ENCODE measurements around the gene PHOX2B. TPM values are rescaled to one million over a fixed set of nuclear protein-coding genes. Genes with fewer than 3 reads are reported as not detected.
A peak's percentile ranks its signal among the peaks of the same experiment; 100 is the strongest.

Gene PHOX2B
- total and polyA plus RNA-seq, 8 donors = 0.48 to 2.0 TPM; not detected in 6

DNA sequence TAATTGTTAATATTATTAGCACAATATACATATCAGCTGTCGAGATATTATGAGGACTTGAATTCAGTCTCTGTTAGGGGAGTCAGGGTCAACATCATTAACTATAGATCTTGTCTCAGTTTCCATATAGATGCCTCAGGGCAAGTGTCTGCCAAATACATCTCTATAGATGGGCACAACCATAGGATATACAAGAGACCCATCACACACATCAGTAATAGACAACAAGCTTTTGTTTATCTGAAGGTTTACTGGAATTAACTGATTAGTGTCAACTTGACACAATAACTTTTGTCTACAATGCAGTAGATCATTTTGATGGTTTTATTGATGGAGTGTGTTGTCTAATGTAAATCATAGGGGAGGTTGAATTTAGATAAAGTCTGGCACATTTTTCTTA lies 37.1 kb upstream of the PHOX2B start:
- intact Hi-C loops (cut with DNase I; ENCODE audit: low total_unique reads) = no loop called here
- no peak overlapping the region for H3K4me3 ChIP-seq

DNA sequence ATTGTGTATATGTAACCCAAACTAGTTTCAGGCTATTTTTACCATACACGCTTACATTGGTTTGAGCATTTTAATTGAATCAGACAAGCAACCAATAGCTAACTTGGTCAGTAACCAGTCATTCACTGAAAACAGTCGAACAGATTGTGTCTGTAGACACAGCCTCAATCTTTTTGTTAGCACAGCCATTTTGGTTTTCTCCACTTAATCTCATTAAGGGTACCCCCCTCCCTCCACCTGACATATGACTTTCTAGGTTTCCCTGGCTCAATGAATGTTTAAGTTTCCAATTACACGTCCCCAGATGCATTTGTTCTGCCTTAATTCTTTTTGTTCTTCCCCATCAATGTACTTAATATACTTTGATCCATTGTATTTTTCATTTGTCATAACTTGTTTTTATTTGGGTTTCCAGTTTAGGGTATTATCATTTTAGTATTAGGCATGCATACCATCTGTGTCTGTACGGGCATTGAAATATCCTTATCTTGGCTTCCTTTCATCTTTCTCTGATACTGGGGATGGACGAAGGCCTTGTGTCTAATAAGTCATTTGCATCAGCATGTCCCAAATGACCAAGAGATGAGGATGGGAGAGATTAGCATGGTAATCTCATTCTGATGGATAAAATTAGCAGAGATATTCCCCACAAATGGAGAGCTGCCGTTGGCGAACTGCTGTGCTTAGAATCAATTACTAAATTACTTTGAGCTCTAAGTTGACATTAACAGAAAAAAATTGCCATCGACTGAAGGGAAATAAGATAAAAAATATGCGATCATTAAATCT lies 35.9 kb upstream of the PHOX2B start:
- H3K4me1 ChIP-seq = no peaks in the 10 kb centered on the region
- 79 to 83% (median 80%) methylated on average over 9 of the region's 9 CpGs for WGBS, 5 donors
- DNase-seq = peak in 1 of 2 donors; percentile 31
- no peaks in the 10 kb centered on the region for H3K36me3 ChIP-seq
- TF ChIP-seq EP300 (IDR thresholded peaks at IDR 0.05) (no peak), POLR2AphosphoS5 (IDR thresholded peaks at IDR 0.05) (no peak), POLR2A (IDR thresholded peaks at IDR 0.05) (no peak)
- TF ChIP-seq, protein P1, sequence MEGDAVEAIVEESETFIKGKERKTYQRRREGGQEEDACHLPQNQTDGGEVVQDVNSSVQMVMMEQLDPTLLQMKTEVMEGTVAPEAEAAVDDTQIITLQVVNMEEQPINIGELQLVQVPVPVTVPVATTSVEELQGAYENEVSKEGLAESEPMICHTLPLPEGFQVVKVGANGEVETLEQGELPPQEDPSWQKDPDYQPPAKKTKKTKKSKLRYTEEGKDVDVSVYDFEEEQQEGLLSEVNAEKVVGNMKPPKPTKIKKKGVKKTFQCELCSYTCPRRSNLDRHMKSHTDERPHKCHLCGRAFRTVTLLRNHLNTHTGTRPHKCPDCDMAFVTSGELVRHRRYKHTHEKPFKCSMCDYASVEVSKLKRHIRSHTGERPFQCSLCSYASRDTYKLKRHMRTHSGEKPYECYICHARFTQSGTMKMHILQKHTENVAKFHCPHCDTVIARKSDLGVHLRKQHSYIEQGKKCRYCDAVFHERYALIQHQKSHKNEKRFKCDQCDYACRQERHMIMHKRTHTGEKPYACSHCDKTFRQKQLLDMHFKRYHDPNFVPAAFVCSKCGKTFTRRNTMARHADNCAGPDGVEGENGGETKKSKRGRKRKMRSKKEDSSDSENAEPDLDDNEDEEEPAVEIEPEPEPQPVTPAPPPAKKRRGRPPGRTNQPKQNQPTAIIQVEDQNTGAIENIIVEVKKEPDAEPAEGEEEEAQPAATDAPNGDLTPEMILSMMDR (IDR thresholded peaks at IDR 0.05) = no peak
- intact Hi-C loops (cut with DNase I; ENCODE audit: low total_unique reads) = no loop called here
- no peak overlapping the region for H3K27ac ChIP-seq
- H3K4me3 ChIP-seq = no peak overlapping the region
- H3K27me3 ChIP-seq = peaks cover 0 to 6% (median 0%) of the 10 kb centered on the region in 3 donors
- no peaks in the 10 kb centered on the region for H3K9me3 ChIP-seq

More for the DNA sequence above, 37.1 kb upstream of the PHOX2B start:
- DNase-seq = no peak
- Histone ChIP-seq H3K36me3 (no peaks in the 10 kb centered on the region), H3K27ac (no peak overlapping the region), H3K4me1 (no peaks in the 10 kb centered on the region), H3K9me3 (no peaks in the 10 kb centered on the region), H3K27me3 (peaks cover 0 to 12% (median 0%) of the 10 kb centered on the region in 3 donors)
- WGBS, 5 donors = 46 to 81% (median 71%) methylated on average over 1 of the region's 1 CpG
- TF ChIP-seq, protein P1 (IDR thresholded peaks at IDR 0.05) = no peak
- no peak for TF ChIP-seq EP300 (IDR thresholded peaks at IDR 0.05)
- TF ChIP-seq POLR2AphosphoS5 (IDR thresholded peaks at IDR 0.05) = no peak
- no peak for TF ChIP-seq POLR2A (IDR thresholded peaks at IDR 0.05)

DNA sequence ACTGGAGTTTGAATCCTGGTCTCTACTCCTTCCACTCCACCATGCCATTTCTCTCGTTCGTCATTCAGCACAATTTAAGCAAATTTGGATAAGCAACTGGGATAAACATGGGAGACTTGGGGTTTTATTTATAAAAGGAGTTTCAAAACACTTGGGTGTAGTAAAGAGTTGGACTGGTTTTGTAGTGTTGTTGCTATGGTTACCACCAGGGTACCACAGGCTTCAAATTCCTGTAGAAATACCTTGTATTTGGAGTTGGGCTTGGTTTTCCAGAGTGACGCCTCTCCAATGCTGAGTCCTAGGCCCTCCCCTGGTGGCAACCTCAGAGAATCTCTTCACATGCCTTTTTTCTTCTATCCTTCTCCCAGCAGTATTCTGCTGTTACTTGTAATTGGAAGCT lies 27.9 kb upstream of the PHOX2B start:
- no peak for DNase-seq
- TF ChIP-seq, protein P1 (IDR thresholded peaks at IDR 0.05) = no peak
- TF ChIP-seq EP300 (IDR thresholded peaks at IDR 0.05) (no peak), POLR2AphosphoS5 (IDR thresholded peaks at IDR 0.05) (no peak), POLR2A (IDR thresholded peaks at IDR 0.05) (no peak)
- 68 to 86% (median 80%) methylated on average over 3 of the region's 3 CpGs for WGBS, 5 donors
- peaks cover 0 to 17% (median 0%) of the 10 kb centered on the region in 3 donors for H3K27me3 ChIP-seq
- H3K9me3 ChIP-seq = no peaks in the 10 kb centered on the region
- H3K4me1 ChIP-seq = no peaks in the 10 kb centered on the region
- no peaks in the 10 kb centered on the region for H3K36me3 ChIP-seq
- no peak overlapping the region for H3K4me3 ChIP-seq
- intact Hi-C loops (cut with DNase I; ENCODE audit: low total_unique reads) = no loop called here
- H3K27ac ChIP-seq = no peak overlapping the region

- H3K27me3 ChIP-seq = peaks cover 0 to 35% (median 11%) of the 10 kb centered on the region in 3 donors
- no peaks in the 10 kb centered on the region for H3K4me1 ChIP-seq
- no peak for DNase-seq
- H3K36me3 ChIP-seq = no peaks in the 10 kb centered on the region
- H3K4me3 ChIP-seq = no peak overlapping the region
- no peaks in the 10 kb centered on the region for H3K9me3 ChIP-seq
- intact Hi-C loops (cut with DNase I; ENCODE audit: low total_unique reads) = no loop called here
- no peak overlapping the region for H3K27ac ChIP-seq
- no peak for TF ChIP-seq POLR2A (IDR thresholded peaks at IDR 0.05)
- TF ChIP-seq, protein P1 (IDR thresholded peaks at IDR 0.05) = no peak
- TF ChIP-seq POLR2AphosphoS5 (IDR thresholded peaks at IDR 0.05) = no peak
- no peak for TF ChIP-seq EP300 (IDR thresholded peaks at IDR 0.05)
- 49 to 72% (median 66%) methylated on average over 2 of the region's 2 CpGs for WGBS, 5 donors
Measured at GRCh38 chr4:41763729-41764128, 15.2 kb upstream of the PHOX2B start.
